ENCODE data around the gene KCNMB1. TPM values are rescaled to one million over a fixed set of nuclear protein-coding genes. Genes with fewer than 3 reads are reported as not detected.
A peak's percentile ranks its signal among the peaks of the same experiment; 100 is the strongest.

KCNMB1 gene
- total RNA-seq, 1 donor from 2014 or later, result 0.20 TPM

DNA sequence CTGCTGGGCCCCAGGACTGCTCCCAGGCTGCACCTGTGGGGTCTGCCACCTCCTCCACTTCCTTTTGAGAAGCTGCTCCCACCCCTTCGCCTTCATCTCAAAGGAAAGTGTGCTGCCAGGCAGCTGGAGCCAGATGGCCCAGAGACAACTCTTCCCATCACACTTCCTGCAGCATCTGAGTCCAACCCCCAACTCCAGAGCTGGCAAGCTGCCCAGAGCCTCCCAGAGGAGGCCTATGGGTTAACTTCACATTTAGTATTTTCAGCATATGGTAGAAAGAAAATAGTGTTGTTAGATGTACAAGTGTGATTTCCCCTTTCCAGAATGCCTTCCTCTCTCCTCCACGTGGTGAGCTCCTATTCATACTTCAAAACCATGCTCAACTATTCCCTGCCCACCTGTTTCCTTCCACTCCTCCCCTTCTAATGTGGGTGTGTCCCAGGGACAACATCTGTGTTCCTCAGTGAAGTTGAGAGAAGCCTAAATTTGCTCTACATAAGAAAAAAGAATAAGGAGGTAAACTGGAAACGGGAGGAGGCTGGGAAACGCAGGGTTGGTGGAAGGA, 38.6 kb upstream of the KCNMB1 start:
- peaks cover 7% of the 10 kb centered on the region for H3K4me1 Mint-ChIP-seq
- TF ChIP-seq, protein P1, sequence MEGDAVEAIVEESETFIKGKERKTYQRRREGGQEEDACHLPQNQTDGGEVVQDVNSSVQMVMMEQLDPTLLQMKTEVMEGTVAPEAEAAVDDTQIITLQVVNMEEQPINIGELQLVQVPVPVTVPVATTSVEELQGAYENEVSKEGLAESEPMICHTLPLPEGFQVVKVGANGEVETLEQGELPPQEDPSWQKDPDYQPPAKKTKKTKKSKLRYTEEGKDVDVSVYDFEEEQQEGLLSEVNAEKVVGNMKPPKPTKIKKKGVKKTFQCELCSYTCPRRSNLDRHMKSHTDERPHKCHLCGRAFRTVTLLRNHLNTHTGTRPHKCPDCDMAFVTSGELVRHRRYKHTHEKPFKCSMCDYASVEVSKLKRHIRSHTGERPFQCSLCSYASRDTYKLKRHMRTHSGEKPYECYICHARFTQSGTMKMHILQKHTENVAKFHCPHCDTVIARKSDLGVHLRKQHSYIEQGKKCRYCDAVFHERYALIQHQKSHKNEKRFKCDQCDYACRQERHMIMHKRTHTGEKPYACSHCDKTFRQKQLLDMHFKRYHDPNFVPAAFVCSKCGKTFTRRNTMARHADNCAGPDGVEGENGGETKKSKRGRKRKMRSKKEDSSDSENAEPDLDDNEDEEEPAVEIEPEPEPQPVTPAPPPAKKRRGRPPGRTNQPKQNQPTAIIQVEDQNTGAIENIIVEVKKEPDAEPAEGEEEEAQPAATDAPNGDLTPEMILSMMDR (IDR thresholded peaks at IDR 0.05; ENCODE audit: unreplicated experiment), result no peak
- H3K27ac Mint-ChIP-seq, result no peak overlapping the region
- peak; percentile 60 to 68 for DNase-seq (ENCODE audit: low spot score in 2 of 2, unreplicated experiment in 2 of 2)
- H3K4me3 Mint-ChIP-seq, result no peak overlapping the region
- no peaks in the 10 kb centered on the region for H3K36me3 Mint-ChIP-seq
- peaks cover 18% of the 10 kb centered on the region for H3K27me3 Mint-ChIP-seq (ENCODE audit: low read depth)
- H3K9me3 Mint-ChIP-seq, result peaks cover 3% of the 10 kb centered on the region

DNA sequence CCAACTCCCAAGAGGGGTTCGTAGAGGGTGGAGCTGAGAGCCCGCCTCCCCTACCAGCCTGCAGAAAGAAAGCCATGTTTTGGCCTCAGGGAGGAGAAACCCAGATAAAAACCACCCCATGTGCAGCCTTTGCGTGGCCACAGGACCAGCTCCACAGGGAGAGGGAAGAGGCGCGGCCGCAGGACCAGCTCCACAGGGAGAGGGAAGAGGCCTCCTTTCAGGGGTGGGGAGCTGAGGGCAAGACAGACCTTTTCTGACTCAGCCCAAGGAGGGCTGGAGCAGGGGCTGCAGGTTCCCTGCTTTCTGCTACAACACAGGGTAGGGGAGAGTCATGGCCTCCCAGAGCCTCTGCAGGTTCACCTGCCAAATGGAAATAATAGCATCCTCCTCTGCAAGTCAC, 37.6 kb upstream of the KCNMB1 start:
- no peak for DNase-seq (ENCODE audit: low spot score in 2 of 2, unreplicated experiment in 2 of 2)
- Mint-ChIP-seq H3K9me3 (no peaks in the 10 kb centered on the region), H3K27ac (no peak overlapping the region), H3K4me3 (no peak overlapping the region), H3K27me3 (ENCODE audit: low read depth) (peaks cover 17% of the 10 kb centered on the region), H3K4me1 (peaks cover 7% of the 10 kb centered on the region), H3K36me3 (no peaks in the 10 kb centered on the region)
- TF ChIP-seq, protein P1 (IDR thresholded peaks at IDR 0.05; ENCODE audit: unreplicated experiment), result no peak

DNA sequence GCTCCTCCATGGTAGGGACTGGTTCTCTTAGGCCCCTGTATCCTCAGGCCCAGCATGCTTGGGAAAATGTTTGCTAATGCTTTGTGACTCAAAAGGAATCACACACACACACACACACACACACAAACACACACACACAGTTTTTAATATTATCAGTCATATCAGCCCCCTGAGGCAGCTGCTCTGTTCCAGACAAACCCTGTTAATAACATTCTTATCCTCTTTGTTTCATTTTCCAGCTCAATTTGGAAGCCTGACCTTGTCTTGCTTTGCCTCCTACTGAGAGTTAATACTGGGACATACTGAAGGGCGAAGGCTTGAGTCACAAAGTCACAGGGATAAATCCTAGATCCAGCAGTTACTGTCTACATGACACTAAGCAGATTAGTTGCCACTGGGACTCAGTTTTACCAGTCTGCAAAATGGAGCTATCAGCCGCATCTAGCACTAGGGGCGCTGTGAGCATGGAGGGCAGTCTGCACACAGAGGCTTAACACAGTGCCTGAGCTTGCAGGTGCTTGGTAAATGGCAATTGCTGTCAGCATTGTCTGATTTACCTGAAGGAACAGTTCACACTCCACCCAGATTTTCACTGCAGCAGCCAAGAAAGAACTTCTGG, 37.1 kb upstream of the KCNMB1 start:
- H3K36me3 Mint-ChIP-seq, result no peaks in the 10 kb centered on the region
- TF ChIP-seq, protein P1 (IDR thresholded peaks at IDR 0.05; ENCODE audit: unreplicated experiment), result no peak
- peaks cover 16% of the 10 kb centered on the region for H3K27me3 Mint-ChIP-seq (ENCODE audit: low read depth)
- no peaks in the 10 kb centered on the region for H3K9me3 Mint-ChIP-seq
- no peak overlapping the region for H3K27ac Mint-ChIP-seq
- peaks cover 7% of the 10 kb centered on the region for H3K4me1 Mint-ChIP-seq
- DNase-seq (ENCODE audit: low spot score in 2 of 2, unreplicated experiment in 2 of 2), result no peak
- no peak overlapping the region for H3K4me3 Mint-ChIP-seq

DNA sequence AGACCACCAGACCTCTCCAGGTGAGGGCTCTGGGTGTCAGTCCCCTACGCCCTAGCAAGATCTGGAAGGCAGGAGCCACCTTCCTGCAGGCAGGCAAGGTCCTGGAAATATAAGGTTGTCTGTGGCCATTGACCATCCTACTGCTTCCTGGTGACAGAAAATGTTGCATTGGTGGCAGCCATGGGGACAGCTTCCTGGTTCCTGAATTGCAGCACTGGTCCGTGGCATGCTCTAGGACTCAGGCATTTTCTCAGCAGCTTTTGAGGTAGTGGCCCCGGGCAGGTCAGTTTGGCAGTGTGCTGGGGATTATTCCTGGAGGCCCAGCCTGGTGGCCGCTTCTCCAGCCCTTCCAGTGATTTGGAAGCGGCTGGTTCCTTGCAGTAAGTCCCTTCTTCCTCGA, 36.6 kb upstream of the KCNMB1 start:
- no peak overlapping the region for H3K27ac Mint-ChIP-seq
- no peaks in the 10 kb centered on the region for H3K9me3 Mint-ChIP-seq
- H3K4me3 Mint-ChIP-seq, result no peak overlapping the region
- DNase-seq (ENCODE audit: low spot score in 2 of 2, unreplicated experiment in 2 of 2), result no peak
- peaks cover 11% of the 10 kb centered on the region for H3K27me3 Mint-ChIP-seq (ENCODE audit: low read depth)
- H3K36me3 Mint-ChIP-seq, result no peaks in the 10 kb centered on the region
- TF ChIP-seq, protein P1 (IDR thresholded peaks at IDR 0.05; ENCODE audit: unreplicated experiment), result no peak
- H3K4me1 Mint-ChIP-seq, result peaks cover 7% of the 10 kb centered on the region

DNA sequence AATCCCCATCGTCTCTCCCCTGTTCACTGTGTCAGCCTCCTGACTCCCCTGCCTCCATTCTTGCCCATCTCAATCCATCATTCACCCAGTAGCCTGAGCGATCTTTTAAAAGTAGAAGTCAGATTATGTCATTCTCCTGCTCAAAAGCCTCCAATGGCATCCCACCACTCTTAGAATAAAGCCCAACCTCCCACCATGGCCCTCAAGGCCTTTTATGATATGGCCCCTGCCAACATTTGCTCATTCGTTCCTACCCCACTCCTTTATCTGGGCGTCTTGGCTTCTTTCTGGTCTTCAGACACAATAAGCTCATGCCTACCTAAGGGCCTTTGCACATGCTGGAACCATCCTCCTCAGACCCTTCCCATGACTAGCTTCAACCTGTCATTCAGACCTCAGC, 35.5 kb upstream of the KCNMB1 start:
- TF ChIP-seq, protein P1 (IDR thresholded peaks at IDR 0.05; ENCODE audit: unreplicated experiment), result no peak

More for the DNA sequence above, 35.5 kb upstream of the KCNMB1 start:
- Mint-ChIP-seq H3K36me3 (no peaks in the 10 kb centered on the region), H3K4me3 (no peak overlapping the region), H3K9me3 (no peaks in the 10 kb centered on the region), H3K27ac (no peak overlapping the region), H3K4me1 (peaks cover 11% of the 10 kb centered on the region), H3K27me3 (ENCODE audit: low read depth) (peaks cover 5% of the 10 kb centered on the region)
- no peak for DNase-seq (ENCODE audit: low spot score in 2 of 2, unreplicated experiment in 2 of 2)

Measured in mesothelial cell of epicardium (in vitro differentiated cells).